DMS153 treated with DMSO at 0.1 percent for 48 hours (cell line): ENCODE measurements around the gene TBL1X.

ENCODE experiments used
- DNase-seq: peaks from one replicate; lab custom pipeline; 2025; ENCODE audit not compliant: unreplicated experiment; lab: John Stamatoyannopoulos, UW

Gene TBL1X

DNA sequence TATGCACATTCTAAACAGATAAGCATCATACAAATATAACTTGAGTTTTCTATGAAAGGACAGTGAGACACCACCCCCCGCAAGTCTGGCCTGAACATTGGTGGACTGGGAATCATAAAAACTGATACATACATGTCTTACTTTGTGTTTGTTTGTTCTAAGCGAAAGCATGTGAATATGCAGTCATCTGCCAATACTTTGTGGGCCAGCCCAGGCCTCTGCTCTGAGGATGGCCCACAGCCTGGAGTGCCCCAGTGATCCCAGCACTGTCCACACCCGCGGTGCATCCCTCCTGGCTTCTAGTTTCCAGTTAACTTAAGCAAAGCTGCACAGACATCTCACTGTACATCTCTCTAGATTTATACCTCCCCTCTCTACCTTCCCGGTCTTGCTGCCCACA lies 154.3 kb downstream of the TBL1X start:
- DNase-seq: no peak

DNA sequence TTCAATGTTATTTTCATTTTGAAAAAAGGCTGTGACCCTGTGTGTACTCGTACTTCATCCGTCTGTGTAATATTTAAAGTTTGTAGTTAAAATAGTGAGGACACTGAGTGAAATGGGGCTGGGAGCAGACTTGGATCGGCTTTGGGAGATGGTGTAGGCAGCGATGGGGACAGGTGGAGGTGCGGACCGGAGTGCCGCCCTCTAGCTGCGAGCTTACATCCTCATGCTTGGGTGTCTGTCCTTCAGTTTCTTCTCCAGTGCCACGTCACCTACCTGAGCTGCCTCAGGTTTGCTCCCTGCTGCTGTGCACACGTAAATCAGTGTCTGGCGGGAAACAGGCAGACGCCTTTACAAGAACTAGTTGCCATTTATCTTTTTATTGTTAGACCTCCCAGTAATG lies 154.7 kb downstream of the TBL1X start:
- no peak for DNase-seq

DNA sequence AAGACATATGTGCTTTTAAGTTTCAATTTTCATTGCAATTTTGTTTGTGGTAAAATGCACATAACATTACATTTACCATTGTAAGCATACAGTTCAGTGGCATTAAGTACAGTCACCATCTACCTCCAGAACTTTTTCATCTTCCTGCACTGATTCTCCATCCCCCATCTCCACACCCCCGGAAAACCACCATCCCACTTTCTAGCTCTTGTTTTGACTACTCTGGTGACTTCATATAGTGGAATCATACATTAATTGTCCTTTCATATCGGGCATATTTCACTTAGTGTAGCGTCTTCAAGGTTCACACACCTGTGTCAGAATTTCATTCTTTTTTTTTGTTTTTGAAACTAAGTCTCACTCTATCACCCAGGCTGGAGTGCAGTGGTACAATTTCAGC lies 157.3 kb downstream of the TBL1X start:
- DNase-seq: no peak

DNA sequence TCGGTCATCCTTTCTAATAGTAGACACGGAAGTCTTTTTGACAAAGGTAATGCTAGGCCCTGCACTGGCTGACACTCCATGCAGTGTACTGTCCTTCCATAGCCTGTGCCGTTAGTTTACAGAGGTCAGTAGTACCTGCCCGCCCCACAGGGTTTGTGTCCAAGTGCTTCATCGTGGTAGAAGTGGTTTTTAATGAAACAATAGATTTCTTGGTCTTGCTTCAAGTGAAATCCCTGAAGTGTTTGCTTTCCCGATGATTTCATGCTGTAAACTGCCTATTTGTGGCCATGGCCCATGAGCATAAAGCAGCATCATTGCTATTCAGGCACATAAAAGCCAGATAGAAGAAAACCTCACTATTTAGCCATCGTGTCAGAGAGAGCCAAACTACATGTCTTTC lies 161.5 kb downstream of the TBL1X start:
- peak; percentile 12 for DNase-seq

DNA sequence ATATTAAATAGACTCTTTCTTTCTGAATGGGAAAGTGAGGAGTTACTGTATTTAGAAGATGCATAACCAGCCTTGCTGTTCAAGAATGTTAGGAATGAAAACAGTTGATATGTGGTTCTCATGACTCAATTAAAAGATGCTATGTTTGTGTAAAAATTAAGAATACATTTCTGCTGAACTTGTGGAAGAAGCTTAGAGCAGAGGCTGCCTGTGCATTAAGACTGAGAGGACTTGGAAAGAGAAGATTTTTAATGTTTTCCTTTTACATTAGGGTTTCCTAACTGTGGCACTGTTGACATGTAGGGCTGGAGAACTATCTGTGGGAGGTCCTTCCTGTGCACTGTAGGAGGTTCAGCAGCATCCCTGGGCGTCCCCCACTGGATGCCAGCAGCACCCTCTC lies 163.1 kb downstream of the TBL1X start:
- no peak for DNase-seq

DNA sequence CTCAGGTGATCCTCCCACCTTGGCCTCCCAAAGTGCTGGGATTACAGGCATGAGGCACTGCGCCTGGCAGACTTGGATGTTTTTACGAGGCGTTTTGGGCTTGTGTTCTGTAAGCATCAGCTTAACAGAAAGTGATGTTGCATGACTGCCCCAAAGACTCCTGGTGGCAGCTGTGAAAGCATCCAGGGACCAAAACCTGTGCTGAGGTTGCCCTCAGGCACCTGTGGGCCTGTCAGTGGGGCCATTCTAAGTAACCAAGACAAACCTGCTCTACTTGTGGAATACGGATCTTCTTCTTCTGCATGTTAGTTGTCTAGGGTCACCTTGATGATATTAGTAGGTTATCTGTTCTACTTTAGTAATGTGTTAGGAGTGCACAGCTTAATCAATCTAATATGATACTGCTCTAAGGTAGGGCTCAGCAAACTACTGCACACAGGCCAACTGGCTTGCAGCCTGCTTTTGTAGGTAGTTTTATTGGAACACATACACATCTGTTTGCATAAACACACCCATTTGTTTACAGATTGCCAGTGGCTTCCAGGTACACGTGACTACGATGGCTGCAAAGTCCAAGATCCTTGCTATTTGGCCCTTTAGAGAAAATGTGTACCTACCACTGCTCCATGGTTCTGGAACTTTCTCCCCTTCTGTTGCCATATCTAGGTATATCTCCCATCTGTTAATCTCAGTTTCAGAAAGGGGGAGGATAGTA lies 164.1 kb downstream of the TBL1X start:
- DNase-seq: no peak

DNA sequence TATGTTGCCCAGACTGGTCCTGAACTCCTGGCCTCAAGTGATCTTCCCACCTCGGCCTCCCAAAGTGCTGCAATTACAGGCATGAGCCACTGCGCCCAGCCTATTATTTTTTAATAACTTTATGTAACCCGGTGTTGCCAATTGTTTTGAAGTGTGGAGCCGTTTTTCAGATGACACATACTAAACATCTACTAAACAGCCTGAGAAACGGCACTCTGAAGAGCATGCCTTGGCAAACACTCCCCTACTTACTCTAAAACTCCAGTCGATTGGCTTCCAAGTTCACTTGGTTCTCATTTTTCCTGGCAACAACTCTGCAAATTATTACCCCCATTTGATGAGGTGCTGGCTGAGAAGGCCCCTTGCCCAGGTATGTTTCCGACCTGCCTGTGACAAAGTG lies 169.7 kb downstream of the TBL1X start:
- no peak for DNase-seq

DNA sequence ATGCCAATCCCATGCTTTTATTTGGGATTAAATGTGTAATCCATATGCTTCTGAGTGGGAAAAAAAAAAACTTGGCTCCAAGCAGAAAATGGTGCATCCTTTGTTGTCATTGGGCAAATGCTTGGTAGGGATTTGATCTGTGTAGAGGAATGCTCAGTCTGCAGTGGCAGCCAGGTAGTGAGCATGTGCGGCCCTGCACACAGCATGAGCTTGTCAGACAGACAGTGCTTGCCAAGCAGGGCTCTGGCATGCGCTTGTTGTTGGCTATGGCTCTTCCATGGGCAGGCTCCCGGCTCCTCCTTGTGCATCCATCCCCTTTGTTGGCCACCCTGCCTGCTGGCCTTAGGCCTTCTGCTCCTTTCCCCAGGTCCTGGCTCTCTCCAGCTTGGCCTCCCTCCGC lies 170.5 kb downstream of the TBL1X start:
- no peak for DNase-seq

DNA sequence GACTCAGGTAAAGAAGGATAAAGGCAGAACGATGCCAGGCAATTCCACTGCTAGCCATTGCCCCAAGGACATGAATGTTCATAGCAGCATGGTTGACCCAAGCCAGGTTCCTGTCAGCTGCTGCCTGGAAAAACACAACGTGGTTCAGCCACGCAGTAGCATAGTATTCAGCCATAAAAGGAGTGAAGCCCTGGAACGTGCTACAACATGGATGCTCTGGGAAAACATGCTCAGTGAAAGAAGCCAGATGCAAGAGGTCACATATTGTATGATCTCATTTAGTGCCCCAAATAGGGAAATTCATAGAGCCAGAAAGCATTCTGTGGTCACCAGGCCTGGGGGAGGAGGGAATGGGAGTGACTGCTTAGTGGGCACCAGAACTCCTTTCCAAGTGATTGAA lies 170.9 kb downstream of the TBL1X start:
- DNase-seq: no peak

DNA sequence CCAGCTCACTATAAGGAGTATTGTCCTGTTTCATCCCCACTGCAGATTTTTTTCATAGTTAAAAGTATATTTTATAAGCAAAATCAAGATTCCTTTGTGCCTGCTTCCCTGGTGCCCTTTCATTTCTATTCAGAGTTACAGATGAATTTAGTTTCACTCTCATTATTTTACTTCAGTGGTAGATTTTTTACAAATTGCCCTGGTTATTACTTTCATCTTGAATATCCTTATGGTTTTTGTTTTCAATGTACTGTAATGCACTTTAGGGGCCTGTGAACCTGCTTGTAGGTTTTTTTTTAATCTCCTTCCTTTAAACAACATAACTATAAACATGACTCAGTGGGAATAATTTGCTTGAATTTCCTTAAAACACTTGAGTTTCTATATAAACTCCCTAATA lies 174.0 kb downstream of the TBL1X start:
- no peak for DNase-seq

DNA sequence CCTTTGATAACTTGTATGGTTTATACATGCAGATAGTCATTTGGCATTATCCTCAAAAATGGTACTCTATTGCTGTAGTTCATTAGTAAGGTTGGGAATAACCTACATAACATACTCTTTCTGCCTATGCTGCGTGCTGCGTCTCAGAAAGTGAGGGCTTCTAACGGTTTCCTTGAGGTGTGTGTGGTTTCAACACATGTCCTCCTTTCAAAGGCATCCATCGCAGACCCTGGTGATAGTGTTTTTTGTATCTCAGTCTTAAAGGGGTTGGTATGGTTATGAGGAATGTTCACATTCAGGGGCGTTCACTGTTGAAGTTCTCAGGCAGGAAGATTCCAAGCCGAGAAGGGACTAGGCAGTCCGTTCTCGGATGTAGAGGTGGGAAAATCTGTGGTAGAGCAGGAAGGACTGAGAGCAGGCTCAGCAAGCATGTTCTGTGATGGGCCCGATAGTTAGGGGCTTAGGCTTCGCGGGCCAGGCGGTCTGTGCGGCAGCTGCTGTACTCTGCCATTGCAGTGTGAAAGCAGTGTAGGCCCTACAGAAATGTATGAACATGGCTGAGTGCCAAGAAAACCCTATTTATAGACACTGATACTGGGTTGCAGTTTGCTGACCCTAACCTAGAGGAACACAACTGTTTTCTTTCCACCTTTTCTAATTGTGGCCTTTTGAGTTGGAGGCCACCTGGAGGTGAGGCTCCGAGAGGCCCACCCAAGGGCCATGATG lies 177.6 kb downstream of the TBL1X start:
- DNase-seq: no peak

DNA sequence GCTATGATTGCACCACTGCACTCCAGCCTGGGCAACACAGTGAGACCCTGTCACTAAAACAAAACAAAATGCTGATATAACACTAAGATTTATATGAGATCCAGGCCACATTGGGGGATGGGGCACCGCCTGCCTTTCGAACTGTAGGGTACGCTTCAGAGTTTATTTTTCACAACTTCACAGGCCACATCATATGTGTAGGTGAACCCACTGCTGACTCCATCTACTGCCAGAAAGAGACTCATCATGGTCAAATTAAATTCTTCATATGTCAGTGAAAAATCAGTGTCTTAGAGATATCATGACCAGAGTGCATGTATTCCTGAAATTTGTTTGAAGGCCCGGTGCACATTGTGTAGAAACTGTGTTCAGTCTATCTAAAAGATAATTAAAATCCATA lies 178.9 kb downstream of the TBL1X start:
- DNase-seq: no peak

DNA sequence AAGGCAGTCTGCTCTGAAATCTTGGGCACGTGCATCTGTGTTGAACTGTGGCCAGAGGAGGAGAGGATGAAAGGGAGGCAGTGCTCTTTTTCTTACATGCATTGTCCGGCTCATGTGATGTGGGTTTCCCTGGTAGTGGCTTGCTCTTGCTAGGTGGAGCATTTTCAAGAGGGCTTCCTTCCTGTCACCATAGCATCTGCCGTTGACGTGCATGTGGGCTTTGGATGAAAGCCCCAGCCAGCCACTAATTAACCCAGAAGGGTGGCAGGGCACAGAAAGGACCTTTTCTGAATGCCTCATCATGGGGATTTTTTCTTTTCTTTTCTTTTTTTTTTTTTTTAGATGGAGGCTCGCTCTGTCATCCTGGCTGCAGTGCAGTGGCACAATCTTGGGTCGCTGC lies 179.5 kb downstream of the TBL1X start:
- no peak for DNase-seq

DNA sequence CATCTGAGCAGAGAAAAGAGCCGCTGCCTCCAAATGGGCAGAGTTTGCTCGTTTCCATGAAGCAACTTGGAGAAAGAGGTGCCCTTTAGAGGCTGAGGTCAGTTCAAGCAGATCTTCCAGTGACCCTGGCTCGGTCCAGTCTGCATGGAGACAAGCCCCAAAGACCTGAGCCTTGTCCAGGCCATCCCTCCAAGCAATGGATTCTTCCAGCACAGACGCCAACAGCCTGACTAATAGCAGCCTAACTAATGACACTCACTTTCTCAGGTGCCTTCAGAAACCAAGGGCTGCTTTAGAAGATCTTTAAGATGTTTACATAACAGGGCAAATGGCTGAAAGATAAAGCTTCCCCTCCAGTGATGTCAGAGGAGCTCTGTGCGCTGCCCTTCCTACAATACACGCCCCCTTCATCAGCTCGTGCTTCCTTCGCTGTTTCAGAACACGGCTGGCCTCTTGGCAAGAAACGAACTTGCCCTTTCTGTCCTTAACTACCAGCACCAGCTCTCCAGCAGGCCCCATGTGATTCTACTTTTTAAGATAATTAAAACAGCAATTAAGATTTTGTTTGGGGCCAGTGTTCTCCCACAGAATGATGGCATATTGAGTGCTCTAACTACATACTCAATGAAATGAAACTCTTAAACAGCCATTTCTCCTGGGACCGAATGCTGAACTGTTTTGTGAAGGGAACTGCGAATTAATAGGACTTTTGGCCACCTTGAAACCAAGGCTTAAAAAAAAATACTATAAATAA lies 181.8 kb downstream of the TBL1X start:
- DNase-seq: no peak

DNA sequence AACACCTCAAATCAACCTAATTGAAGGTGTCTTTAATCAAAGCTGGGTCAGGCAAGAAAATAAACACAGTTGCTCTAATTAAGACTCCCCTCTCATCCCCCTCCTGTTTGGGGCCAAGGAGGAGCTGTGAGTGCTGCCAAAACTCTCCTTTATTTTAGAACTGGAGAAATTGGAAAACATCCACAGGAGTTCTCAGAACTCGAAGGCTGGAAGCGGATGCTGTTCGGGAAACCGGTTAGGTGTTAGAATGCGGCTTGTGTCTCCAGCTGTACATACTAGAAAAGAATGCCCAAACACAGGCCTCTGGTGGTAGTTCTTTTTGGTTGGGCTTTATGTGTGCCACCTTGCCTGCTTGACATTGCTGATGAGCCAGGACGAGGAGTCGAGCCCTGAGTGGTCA lies 182.6 kb downstream of the TBL1X start:
- DNase-seq: no peak

DNA sequence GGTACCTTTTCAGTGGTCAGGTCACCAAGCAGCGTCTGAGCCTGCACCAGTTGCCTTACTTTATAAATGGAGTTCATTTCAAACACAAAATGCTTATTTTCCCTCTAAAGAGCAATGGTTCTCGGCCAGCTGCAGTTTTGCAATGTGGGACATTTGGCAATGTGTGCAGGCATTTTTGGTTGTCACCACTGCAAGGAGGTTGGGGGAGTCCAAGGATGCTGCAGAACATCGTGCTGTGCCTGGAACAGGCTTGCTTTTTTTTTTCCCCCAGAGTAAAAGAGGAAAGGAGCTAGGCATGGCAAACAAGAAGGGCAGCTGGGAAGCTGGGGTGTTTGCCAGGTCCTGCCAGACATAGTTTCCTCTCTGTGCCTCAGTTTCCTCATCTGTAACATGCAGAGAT lies 185.2 kb downstream of the TBL1X start:
- no peak for DNase-seq

DNA sequence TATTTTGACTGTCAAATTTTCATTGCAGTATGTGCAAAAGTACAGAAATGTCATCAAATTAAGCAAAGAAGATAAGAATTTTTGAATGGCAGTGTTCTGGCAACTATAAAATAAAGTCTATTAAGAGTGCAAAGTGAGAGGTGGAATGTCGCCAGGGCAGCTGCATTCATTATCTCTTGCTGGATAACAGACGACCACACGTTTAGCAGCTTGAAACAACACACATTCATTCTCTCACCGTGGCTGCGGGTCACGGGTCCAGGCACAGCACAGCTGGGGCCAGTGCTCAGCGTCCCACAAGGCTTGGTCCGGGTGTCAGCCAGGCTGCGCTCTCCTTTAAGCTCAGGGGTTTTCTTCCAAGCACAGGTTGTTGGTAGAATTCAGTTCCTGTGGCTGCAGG lies 186.9 kb downstream of the TBL1X start:
- DNase-seq: no peak

DNA sequence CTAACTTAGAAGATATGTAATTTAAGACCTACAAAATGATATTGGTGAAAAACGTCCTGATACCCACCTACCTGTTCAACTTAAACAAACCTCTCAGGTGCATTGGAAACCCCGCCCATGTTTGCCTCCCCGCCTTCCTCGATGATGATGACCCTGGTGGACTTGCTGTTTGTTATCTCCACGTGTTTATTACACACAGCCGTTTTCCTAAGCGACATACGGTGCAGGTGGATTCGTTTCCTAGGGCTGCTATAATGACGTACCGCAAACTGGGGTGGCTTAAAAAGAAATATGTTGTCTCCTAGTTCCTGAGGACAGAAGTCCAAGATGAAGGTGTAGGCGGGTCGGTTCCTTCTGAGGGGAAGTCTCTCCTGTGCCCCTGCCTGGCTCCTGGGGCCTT lies 190.1 kb downstream of the TBL1X start:
- DNase-seq: no peak

DNA sequence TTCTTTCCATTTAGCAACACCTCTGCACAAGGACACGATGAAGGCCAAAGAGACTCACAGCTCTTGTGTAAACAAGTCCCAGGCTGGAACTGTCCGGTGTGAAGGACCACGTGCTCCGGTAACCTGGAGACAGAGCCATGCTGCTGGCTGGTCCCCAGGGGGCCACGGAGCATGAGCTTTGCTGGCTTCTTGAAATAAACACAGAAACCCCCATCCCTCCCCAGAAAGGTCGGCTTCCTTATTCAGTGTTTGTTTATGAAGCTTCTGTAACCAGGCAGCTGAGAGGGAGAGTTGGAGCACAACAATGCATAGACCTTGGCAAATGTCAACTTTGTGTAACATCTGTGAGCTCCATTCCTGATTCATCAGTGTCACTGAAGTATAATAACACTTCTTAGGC lies 191.4 kb downstream of the TBL1X start:
- peak; percentile 6 for DNase-seq

DNA sequence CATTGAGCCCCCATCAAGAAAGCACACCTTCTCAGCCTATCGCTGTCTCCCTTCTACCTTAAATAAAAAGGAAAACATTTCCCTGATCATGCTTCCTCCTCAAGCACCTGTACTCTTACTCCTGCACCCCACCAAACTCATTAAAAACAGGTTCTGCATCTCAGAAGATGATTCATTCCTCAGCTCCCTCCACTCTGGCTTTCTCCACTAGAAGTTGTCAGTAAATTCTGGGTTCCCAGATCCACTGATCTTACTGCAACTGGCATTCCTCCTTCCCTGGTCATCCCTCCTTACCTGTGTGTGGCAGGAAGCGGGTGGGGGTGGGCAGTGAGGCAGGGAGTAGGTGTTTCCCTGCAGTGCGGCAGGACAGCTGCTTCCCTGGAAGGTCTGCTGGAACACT lies 192.0 kb downstream of the TBL1X start:
- DNase-seq: no peak

DNA sequence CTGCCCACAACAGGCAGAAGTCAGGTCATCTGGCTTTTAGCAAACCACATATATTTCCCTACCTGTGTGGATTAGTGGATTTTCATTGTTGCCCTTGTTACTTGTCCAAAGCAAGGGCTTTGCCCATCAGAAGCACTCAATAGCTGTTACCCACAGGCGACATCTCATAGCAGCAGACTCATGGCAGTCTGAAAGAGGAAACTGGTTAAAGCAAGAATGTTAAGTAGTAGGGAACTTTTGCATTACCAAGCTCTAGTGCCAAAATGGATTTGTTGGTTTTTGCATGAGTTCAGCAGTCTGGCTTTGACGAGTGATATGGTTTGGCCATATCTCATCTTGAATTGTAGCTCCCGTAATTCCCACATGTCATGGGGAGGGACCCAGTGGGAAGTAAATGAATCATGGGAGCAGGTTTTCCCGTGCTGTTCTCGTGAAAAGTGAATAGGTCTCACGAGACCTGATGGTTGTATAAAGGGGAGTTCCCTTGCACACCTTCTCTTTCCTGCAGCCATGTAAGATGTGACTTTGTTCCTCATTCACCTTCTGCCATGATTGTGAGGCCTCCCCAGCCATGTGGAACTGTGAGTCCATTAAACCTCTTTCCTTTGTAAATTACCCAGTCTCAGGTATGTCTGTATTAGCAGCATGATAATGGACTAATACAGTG lies 192.9 kb downstream of the TBL1X start:
- DNase-seq: no peak

DNA sequence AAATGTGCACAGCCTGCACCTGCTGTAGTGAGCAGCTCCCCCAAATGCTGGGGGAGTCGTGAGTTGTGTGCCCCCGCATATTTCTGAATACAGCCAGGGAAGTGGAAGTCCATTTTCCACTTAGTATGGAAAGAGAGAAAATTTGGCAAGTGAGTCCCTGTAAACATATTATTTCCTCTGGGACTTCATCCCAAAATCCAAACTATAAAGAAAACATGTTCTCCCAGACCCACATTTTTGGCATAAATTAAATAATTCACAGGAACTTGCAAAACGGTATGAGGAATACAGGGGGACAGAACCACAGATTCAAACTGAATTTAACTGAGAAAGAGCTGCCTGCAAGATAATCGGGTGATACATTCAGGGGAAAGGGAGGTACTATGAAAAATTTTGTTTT lies 193.6 kb downstream of the TBL1X start:
- no peak for DNase-seq
